OCI-LY3 (cell line): ENCODE measurements around the gene PEA15.

ENCODE experiments used
- H2AFZ ChIP-seq: fragments of 200-600, 300-600 bp; shearing (Covaris generic); 2 replicates; pipeline ENCODE4 v1.6.0; 2014; ENCODE audit warnings: antibody characterized with exemption, low read depth, low read length
- H3K27ac ChIP-seq: fragments of 200-600, 300-600 bp; sonication (generic); 2 replicates; pipeline ENCODE4 v1.5.1; 2014; ENCODE audit warnings: mild to moderate bottlenecking, low read length, moderate library complexity, mixed read lengths
- H3K27me3 ChIP-seq: fragments of 200-600, 300-600 bp; sonication (generic); 2 replicates; pipeline ENCODE4 v1.6.1; 2014; ENCODE audit warnings: low read depth, low read length, mixed read lengths
- H3K36me3 ChIP-seq: fragments of 200-600, 300-600 bp; sonication (generic); replicated peaks from 2 replicates; pipeline ENCODE3; 2014; ENCODE audit warnings: low read depth, low read length, mixed read lengths
- H3K4me1 ChIP-seq: fragments of 300-600, 200-600 bp; sonication (generic); 2 replicates; pipeline ENCODE4 v1.6.1; 2014; ENCODE audit warnings: low read length, mixed read lengths
- H3K4me2 ChIP-seq: fragments of 200-600, 300-600 bp; sonication (generic); 2 replicates; pipeline ENCODE4 v1.6.1; 2014; ENCODE audit warnings: low read length, mixed read lengths
- H3K4me3 ChIP-seq: fragments of 300-600, 200-600 bp; sonication (generic); 2 replicates; pipeline ENCODE4 v1.5.1; 2014; ENCODE audit warnings: antibody characterized with exemption, mild to moderate bottlenecking, low read length, moderate library complexity
- H3K79me2 ChIP-seq: fragments of 300-600, 200-600 bp; shearing (Covaris generic); 2 replicates; pipeline ENCODE4 v1.6.1; 2014; ENCODE audit warnings: mild to moderate bottlenecking, low read length, mixed read lengths
- H3K9ac ChIP-seq: fragments of 300-600, 200-600 bp; shearing (Covaris generic); 2 replicates; pipeline ENCODE4 v1.6.0; 2014; ENCODE audit warnings: mild to moderate bottlenecking, low read length, moderate library complexity
- H3K9me3 ChIP-seq: fragments of 200-600, 300-600 bp; shearing (Covaris generic); 2 replicates; pipeline ENCODE4 v1.6.1; 2014; ENCODE audit warnings: low read length, mixed read lengths; ENCODE audit not compliant: insufficient read depth
- H4K20me1 ChIP-seq: fragments of 200-600, 300-600 bp; sonication (generic); 2 replicates; pipeline ENCODE4 v1.6.1; 2016; ENCODE audit warnings: low read length, mixed read lengths; ENCODE audit not compliant: insufficient read depth
- EZH2phosphoT487 ChIP-seq: fragments of 200-600 bp; shearing (Covaris generic); IDR thresholded peaks from 2 replicates; pipeline ENCODE4 v1.6.1; 2018; ENCODE audit warnings: antibody characterized with exemption, mixed run types, low read depth
- TF ChIP-seq, protein P1 (sequence below): fragments of 200-600, 300-600 bp; sonication (generic); IDR thresholded peaks from 2 replicates; pipeline ENCODE4 v1.5.1; 2014; ENCODE audit warnings: antibody characterized with exemption, low read length, low read depth

Gene PEA15

DNA sequence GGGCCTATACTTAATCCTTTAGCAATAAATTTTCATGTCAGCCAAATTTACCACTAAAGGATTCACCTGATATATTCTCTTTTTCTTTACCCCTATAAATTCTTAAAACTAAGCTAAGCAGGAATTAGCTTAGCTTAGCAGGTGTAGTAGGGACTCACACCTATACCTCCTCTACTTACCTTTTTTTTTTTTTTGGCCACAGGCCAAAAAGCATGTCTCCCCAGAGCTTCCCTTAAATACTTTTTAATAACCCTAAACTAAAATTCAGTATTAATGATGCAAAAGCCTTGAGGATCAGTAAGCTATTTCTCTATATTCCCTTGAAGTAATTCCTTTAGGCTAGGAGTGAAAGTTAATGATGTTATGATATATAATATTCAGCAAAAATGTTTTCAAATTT is 23.2 kb downstream of the PEA15 start:
- Histone ChIP-seq H3K9ac (no peak overlapping the region), H2AFZ (no peak overlapping the region), H3K9me3 (no peaks in the 10 kb centered on the region), H3K79me2 (no peaks in the 10 kb centered on the region), H3K4me2 (no peak overlapping the region), H4K20me1 (peaks cover 4% of the 10 kb centered on the region; the same call in 1 of the 2 replicates), H3K4me3 (no peak overlapping the region), H3K4me1 (peaks cover 7% of the 10 kb centered on the region; the same call in 1 of the 2 replicates), H3K27me3 (no peaks in the 10 kb centered on the region), H3K27ac (no peak overlapping the region), H3K36me3 (peaks cover 77% of the 10 kb centered on the region)
- no peak for TF ChIP-seq EZH2phosphoT487
- TF ChIP-seq, protein P1, sequence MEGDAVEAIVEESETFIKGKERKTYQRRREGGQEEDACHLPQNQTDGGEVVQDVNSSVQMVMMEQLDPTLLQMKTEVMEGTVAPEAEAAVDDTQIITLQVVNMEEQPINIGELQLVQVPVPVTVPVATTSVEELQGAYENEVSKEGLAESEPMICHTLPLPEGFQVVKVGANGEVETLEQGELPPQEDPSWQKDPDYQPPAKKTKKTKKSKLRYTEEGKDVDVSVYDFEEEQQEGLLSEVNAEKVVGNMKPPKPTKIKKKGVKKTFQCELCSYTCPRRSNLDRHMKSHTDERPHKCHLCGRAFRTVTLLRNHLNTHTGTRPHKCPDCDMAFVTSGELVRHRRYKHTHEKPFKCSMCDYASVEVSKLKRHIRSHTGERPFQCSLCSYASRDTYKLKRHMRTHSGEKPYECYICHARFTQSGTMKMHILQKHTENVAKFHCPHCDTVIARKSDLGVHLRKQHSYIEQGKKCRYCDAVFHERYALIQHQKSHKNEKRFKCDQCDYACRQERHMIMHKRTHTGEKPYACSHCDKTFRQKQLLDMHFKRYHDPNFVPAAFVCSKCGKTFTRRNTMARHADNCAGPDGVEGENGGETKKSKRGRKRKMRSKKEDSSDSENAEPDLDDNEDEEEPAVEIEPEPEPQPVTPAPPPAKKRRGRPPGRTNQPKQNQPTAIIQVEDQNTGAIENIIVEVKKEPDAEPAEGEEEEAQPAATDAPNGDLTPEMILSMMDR, result no peak

DNA sequence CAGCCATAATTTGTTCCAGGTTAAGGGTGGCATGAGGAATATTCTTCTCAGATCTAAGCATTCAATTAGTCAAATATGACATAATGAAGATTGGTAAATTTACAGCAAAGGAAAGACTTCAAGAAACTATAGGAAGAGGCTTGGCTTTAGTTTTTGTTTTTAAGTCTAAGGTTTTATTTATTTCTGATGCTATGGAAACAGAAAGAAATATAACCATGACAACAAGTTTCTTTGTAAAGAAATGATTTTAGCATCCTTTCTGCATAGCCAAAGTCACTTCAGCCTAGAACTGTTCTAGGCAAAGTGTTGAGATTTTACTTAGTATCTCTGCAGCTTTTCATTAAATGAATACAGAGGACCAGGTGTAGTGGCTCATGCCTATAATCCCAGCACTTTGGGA is 27.7 kb downstream of the PEA15 start:
- H3K36me3 ChIP-seq, result peaks cover 69% of the 10 kb centered on the region
- H3K4me3 ChIP-seq, result no peak overlapping the region
- no peak overlapping the region for H2AFZ ChIP-seq
- H3K27ac ChIP-seq, result no peak overlapping the region
- no peak overlapping the region for H3K9ac ChIP-seq
- TF ChIP-seq, protein P1, result no peak
- TF ChIP-seq EZH2phosphoT487, result no peak
- H3K9me3 ChIP-seq, result no peaks in the 10 kb centered on the region
- H3K4me2 ChIP-seq, result no peak overlapping the region
- no peaks in the 10 kb centered on the region for H3K27me3 ChIP-seq
- H3K79me2 ChIP-seq, result no peaks in the 10 kb centered on the region
- H3K4me1 ChIP-seq, result peaks cover 16% of the 10 kb centered on the region
- H4K20me1 ChIP-seq, result peaks cover 7% of the 10 kb centered on the region; the same call in 1 of the 2 replicates

DNA sequence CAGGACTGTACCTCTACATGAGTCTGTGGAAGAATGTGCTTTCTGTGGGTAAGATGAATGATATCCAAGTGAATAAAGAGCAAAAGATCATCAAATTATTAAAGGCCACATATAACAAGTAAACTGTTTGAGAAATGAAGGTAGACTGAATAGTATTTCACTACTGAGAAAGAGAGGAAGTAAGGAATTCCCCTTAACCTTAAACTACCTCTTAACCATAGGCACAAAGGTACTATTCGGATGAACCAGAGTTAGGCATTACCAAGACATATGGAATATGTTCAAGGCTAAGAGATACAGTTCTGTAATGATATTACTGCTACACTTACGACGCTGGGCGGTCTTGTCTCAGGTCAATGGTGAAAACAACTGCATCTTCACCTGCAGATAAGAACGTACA is 31.6 kb downstream of the PEA15 start:
- Histone ChIP-seq H4K20me1 (peaks cover 10% of the 10 kb centered on the region; the same call in 1 of the 2 replicates), H3K4me3 (no peak overlapping the region), H3K4me2 (peak overlapping the region; percentile 42), H3K27ac (peak overlapping the region; percentile 47), H2AFZ (no peak overlapping the region), H3K79me2 (peaks cover 5% of the 10 kb centered on the region), H3K9ac (peak overlapping the region; percentile 4; the same call in 1 of the 2 replicates), H3K27me3 (no peaks in the 10 kb centered on the region), H3K4me1 (peaks cover 22% of the 10 kb centered on the region), H3K9me3 (no peaks in the 10 kb centered on the region), H3K36me3 (peaks cover 69% of the 10 kb centered on the region)
- TF ChIP-seq EZH2phosphoT487, result no peak
- TF ChIP-seq, protein P1, result no peak

DNA sequence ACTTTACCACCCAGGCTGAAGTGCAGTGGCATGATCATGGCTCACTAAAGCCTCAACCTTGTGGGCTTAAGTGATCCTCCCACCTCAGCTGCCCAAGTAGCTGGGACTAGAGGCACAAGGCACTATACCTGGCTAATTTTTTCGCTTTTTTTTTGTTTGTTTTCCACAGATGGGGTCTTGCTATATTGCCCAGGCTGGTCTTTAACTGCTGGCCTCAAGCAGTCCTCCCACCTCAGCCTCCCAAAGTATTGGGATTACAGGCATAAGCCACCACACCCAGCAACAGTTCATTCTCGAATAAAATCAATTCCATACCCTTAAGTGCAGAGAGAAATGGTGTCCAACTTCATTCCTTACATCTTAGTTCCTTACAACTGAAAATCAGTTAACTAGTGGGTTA is 32.4 kb downstream of the PEA15 start:
- Histone ChIP-seq H3K79me2 (peaks cover 10% of the 10 kb centered on the region), H3K27ac (peak overlapping the region; percentile 47), H4K20me1 (peaks cover 10% of the 10 kb centered on the region; the same call in 1 of the 2 replicates), H3K9ac (no peak overlapping the region), H3K9me3 (no peaks in the 10 kb centered on the region), H3K27me3 (no peaks in the 10 kb centered on the region), H3K4me2 (peak overlapping the region; percentile 42), H2AFZ (no peak overlapping the region), H3K4me3 (no peak overlapping the region), H3K4me1 (peaks cover 22% of the 10 kb centered on the region), H3K36me3 (peaks cover 74% of the 10 kb centered on the region)
- TF ChIP-seq, protein P1, result no peak
- TF ChIP-seq EZH2phosphoT487, result no peak
